LNCAP (cell line): ENCODE data around the gene NAT9.

Source experiments
- TF ChIP-seq, protein P1 (sequence below): fragments of 450-650 bp; IDR thresholded peaks from 2 replicates; pipeline ENCODE4 v1.5.1; 2017; ENCODE audit warnings: mild to moderate bottlenecking

NAT9 gene

DNA sequence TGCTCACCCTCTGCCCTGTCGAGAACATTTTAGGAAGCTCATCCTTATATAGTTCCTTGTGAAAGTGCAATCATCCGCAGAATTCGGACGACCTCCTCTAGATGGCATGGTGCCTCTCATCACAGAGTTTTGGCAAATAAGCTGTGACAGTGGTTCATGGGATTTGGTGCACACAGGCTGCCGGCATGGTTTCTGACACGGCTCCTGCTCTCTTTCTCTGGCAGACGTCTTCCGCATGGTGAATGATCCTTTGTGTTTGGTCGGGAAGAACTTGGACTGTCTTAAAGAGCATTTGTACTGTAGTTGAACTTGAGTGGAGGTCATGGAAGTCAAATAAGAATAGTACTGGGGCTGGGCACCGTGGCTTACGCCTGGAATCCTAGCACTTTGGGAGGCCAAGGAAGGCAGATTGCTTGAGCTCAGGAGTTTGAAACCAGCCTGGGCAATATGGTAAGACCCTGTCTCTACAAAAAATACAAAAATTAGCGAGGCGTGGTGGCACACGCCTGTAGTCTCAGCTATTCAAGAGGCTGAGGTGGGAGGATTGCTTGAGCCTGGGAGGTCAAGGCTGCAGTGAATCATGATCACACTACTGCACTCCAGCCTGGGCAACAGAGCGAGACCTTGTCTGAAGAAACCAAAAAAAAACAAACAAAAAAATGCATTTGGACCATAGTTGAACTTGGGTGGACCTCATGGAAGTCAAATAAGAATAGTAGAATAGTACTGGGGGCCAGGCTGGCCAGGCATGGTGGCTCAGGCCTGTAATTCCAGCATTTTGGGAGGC, 34.7 kb upstream of the NAT9 start:
- TF ChIP-seq, protein P1, sequence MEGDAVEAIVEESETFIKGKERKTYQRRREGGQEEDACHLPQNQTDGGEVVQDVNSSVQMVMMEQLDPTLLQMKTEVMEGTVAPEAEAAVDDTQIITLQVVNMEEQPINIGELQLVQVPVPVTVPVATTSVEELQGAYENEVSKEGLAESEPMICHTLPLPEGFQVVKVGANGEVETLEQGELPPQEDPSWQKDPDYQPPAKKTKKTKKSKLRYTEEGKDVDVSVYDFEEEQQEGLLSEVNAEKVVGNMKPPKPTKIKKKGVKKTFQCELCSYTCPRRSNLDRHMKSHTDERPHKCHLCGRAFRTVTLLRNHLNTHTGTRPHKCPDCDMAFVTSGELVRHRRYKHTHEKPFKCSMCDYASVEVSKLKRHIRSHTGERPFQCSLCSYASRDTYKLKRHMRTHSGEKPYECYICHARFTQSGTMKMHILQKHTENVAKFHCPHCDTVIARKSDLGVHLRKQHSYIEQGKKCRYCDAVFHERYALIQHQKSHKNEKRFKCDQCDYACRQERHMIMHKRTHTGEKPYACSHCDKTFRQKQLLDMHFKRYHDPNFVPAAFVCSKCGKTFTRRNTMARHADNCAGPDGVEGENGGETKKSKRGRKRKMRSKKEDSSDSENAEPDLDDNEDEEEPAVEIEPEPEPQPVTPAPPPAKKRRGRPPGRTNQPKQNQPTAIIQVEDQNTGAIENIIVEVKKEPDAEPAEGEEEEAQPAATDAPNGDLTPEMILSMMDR, result no peak

DNA sequence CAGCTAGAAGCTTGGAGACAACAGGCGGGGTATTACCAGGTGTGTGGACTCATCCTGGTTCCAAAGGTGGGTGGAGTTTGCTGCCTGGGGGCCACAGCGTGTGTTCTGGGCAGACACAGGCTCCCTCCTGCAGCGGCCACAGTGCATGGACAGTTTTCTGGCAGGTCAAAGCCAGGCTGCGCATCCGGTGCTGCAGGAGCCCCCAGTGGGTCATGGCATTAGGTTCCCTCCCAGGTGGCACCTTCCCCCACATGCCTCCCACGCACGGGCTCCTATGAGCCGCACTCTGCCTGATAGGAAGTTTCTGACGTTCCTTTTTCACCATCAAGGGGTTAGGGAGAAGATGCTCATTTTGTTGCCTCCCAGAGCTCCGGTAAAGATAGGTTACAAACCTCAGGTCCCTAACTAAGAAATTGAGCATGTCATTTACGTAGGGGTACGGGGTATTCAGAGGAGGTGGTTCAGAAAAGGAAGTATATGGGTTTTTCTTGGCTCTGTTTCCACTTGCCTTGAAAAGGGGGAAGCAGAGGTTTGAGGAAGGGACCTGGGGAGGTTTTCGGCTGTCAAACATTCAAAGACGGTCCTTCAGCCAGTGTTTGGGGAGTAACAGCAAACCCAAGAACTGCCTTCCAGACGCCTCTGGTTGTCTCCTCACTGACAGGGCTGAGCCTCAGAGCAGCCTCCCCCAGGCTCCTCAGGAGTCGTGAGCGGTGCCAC, 32.7 kb upstream of the NAT9 start:
- TF ChIP-seq, protein P1, result no peak

DNA sequence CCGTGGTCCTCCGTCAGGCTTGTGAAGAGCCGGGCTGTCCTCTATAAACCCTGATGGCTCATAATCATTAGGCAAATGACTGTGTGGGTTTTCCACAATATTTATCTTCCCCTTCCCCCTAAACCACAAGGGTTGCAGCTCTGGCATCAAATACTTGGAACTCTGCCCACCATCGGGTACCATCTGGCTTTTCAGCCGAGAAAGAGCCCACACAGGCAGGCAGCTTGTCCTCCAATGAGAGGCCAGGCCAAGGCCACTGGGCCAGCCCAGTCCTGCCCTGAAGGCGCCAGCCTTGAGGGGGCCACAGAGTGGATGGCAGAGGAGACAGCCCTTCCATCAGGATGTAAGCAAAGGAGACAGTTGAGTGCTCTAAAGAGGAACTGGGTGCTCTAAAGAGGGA, 31.8 kb upstream of the NAT9 start:
- TF ChIP-seq, protein P1, result no peak

DNA sequence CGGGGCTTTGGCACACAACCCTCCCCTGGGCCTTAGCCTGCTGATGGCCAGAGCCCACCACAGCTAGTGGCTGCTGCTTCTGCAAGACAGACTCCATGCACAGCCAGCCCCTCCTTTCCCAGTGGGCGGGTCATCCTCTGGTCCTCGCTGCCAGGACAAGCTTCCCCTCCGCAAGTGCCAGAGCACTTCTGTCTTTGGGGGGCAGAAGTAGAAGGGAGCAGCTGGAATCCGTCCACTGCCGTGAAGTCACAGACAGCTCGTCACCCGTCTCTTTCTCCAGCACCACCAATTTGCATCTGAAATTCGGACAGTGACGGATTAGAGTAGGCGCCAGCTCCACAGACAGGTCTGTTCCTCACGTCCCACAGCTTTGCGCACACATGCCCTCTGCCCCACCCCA, 31.3 kb upstream of the NAT9 start:
- TF ChIP-seq, protein P1, result no peak

DNA sequence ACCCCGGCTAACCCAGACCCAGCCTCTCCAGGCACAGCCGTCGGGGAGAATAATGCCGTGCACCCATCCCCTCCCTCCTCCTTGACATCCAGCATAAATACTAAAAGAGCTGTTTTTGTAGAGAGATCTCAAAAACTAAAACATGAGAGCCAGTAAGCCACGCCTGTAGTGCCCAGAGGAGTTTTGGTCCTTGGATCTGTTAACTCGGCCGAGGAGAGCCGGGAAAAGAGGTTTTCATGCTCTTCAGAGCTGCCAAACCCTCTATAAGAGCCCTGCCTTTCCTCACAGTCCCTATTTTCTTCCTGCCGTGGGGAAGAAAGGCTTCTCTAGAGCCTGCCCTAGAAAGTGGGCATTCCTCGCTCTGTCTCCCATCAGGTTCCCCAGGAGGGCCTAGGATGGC, 30.2 kb upstream of the NAT9 start:
- TF ChIP-seq, protein P1, result no peak

DNA sequence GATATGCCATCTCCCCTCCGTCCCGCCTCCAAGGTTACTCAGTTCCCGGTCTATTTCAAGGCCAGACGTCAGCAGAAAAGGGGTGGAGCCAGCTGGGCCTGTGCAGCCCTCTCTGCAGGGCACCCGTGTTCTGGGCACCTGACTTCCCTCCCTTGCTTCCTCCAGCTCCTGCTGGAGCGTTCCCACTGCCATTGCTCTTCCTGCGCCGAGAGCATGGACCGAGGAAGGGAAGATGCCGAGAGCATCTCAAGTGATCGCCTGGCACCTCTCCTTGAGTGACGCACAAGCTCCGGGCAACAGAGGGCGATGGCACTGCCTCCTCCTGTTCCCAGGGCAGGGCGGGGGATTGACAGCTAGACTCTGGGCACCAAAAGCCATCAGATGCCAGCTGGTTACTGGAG, 29.4 kb upstream of the NAT9 start:
- TF ChIP-seq, protein P1, result no peak

DNA sequence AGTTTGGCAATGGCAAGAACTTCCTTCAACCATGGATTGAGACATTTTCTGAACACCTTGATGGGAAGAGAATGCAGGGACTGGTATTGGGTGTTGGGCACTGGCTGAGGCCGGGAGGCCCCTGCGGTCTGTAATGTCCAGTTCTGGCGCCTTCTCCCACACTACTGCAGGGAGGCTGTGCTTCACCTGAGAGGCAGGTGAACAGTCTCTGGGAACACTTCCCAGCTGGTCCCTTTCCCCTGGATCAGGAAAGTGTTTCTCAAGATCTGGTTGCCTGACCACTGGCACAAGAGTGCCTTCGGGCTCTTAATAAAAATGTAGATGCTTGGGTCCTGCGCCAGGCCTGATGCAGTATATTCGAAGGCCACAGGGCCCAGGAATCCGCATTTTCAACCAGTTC, 28.5 kb upstream of the NAT9 start:
- TF ChIP-seq, protein P1, result no peak
